Endodermal cell (in vitro differentiated cells): Measurements from ENCODE around the gene PYDC1. TPM values are rescaled to one million over a fixed set of nuclear protein-coding genes. Genes with fewer than 3 reads are reported as not detected.
A peak's percentile ranks its signal among the peaks of the same experiment; 100 is the strongest.

Experiments
- DNase-seq: peaks from one replicate; pipeline ENCODE4 v3.0.0-alpha.2; 2017
- H3K27ac ChIP-seq: 2 replicates; pipeline ENCODE4 v1.5.1; 2013; ENCODE audit warnings: mild to moderate bottlenecking, low read depth, low read length, moderate library complexity
- H3K27me3 ChIP-seq: 2 replicates; pipeline ENCODE4 v1.6.1; 2013; ENCODE audit warnings: mild to moderate bottlenecking, low read length, moderate library complexity; ENCODE audit not compliant: insufficient read depth, control insufficient read depth, poor library complexity, severe bottlenecking
- H3K36me3 ChIP-seq: 2 replicates; pipeline ENCODE4 v1.7.0; 2013; ENCODE audit warnings: mild to moderate bottlenecking, low read length, moderate library complexity; ENCODE audit not compliant: control insufficient read depth, insufficient read depth
- H3K4me1 ChIP-seq: one replicate; pipeline ENCODE4 v1.7.0; 2013; ENCODE audit warnings: low read length; ENCODE audit not compliant: control insufficient read depth, insufficient read depth
- H3K4me3 ChIP-seq: 2 replicates; pipeline ENCODE4 v1.5.1; 2013; ENCODE audit warnings: mild to moderate bottlenecking, low read length, moderate library complexity
- H3K9ac ChIP-seq: 2 replicates; pipeline ENCODE4 v1.6.1; 2013; ENCODE audit warnings: mild to moderate bottlenecking, low read length, moderate library complexity; ENCODE audit not compliant: poor library complexity, severe bottlenecking; ENCODE audit errors: extremely low read depth
- H3K9me3 ChIP-seq: 2 replicates; pipeline ENCODE4 v1.6.1; 2013; ENCODE audit warnings: mild to moderate bottlenecking, low read length, moderate library complexity; ENCODE audit not compliant: control insufficient read depth
- H3K27ac Mint-ChIP-seq: 2 replicates; pipeline ENCODE4 v1.8.0; 2020; ENCODE audit warnings: mixed read lengths
- H3K27me3 Mint-ChIP-seq: 2 replicates; pipeline ENCODE4 v1.8.0; 2021; ENCODE audit warnings: mild to moderate bottlenecking, mixed read lengths; ENCODE audit not compliant: insufficient read depth
- H3K36me3 Mint-ChIP-seq: 2 replicates; pipeline ENCODE4 v1.8.0; 2020; ENCODE audit warnings: low read depth, mixed read lengths
- H3K4me1 Mint-ChIP-seq: 2 replicates; pipeline ENCODE4 v1.8.0; 2020; ENCODE audit warnings: mixed read lengths
- H3K4me3 Mint-ChIP-seq: 2 replicates; pipeline ENCODE4 v1.8.0; 2020; ENCODE audit warnings: mild to moderate bottlenecking, moderate library complexity, mixed read lengths
- H3K9me3 Mint-ChIP-seq: 2 replicates; pipeline ENCODE4 v1.8.0; 2020; ENCODE audit warnings: mild to moderate bottlenecking, mixed read lengths
- CTCF ChIP-seq: fragments of 200-600 bp; sonication (generic); conservative IDR thresholded peaks from 2 replicates; pipeline ENCODE4 v1.5.0; 2021; ENCODE audit warnings: antibody characterized with exemption, mild to moderate bottlenecking
- WGBS, 2 experiments: methylation state at CpG; one replicate each; pipeline versions ENCODE4 v1.1.5 to v1.1.7; 2013; ENCODE audit warnings: missing lambda C conversion rate in 2 of 2, mixed read lengths in 1 of 2; ENCODE audit not compliant: insufficient coverage in 1 of 2, insufficient read length in 1 of 2; 5-methylcytosine and 5-hydroxymethylcytosine counted together
- total RNA-seq, 2 donors: library from RNA; stranded (reverse); fragmentation: NEBNext Ultra II Directional in 1 of 2; extraction: Animal tissue kit (Norgen Biotek cat#: 25700) in 1 of 2; gene quantifications; 2 replicates in 1 of 2; 3 replicates in 1 of 2; pipeline ENCODE4 v1.2.1, GENCODE V29; 2021

The PYDC1 gene
- total RNA-seq, 2 donors from 2014 or later, result not detected

GRCh38 chr16:31219154-31219741 is 2.3 kb upstream of the PYDC1 start:
- no peak overlapping the region for H3K27ac ChIP-seq
- Mint-ChIP-seq H3K9me3 (no peaks in the 10 kb centered on the region), H3K27me3 (peaks cover 62% of the 10 kb centered on the region)

GRCh38 chr16:31217136-31217530 is 198 bp upstream of the PYDC1 start:
- Histone ChIP-seq H3K4me1 (peaks cover 4% of the 10 kb centered on the region), H3K36me3 (no peaks in the 10 kb centered on the region), H3K4me3 (peak overlapping the region; percentile 65), H3K9me3 (no peaks in the 10 kb centered on the region), H3K27ac (no peak overlapping the region), H3K27me3 (peaks cover 61% of the 10 kb centered on the region), H3K9ac (no peak overlapping the region)
- no peak overlapping the region for H3K27ac Mint-ChIP-seq
- peaks cover 80% of the 10 kb centered on the region for H3K27me3 Mint-ChIP-seq
- peak; percentile 4 for TF ChIP-seq CTCF
- H3K9me3 Mint-ChIP-seq, result no peaks in the 10 kb centered on the region
- H3K4me3 Mint-ChIP-seq, result no peak overlapping the region
- WGBS, 2 experiments, result 0 to 41% methylated on average over 1 to 4 of the region's 4 CpGs
- H3K36me3 Mint-ChIP-seq, result no peaks in the 10 kb centered on the region
- peaks cover 10% of the 10 kb centered on the region for H3K4me1 Mint-ChIP-seq
- no peak for DNase-seq

More at GRCh38 chr16:31219154-31219741, 2.3 kb upstream of the PYDC1 start:
- Histone ChIP-seq H3K9me3 (no peaks in the 10 kb centered on the region), H3K4me3 (no peak overlapping the region), H3K9ac (no peak overlapping the region), H3K4me1 (peaks cover 4% of the 10 kb centered on the region), H3K36me3 (no peaks in the 10 kb centered on the region), H3K27me3 (peaks cover 49% of the 10 kb centered on the region)
- Mint-ChIP-seq H3K27ac (no peak overlapping the region), H3K4me3 (no peak overlapping the region), H3K4me1 (peaks cover 8% of the 10 kb centered on the region), H3K36me3 (no peaks in the 10 kb centered on the region)
- TF ChIP-seq CTCF, result no peak
- 96 to 97% methylated on average over 10 to 15 of the region's 15 CpGs for WGBS, 2 experiments
- no peak for DNase-seq

DNA sequence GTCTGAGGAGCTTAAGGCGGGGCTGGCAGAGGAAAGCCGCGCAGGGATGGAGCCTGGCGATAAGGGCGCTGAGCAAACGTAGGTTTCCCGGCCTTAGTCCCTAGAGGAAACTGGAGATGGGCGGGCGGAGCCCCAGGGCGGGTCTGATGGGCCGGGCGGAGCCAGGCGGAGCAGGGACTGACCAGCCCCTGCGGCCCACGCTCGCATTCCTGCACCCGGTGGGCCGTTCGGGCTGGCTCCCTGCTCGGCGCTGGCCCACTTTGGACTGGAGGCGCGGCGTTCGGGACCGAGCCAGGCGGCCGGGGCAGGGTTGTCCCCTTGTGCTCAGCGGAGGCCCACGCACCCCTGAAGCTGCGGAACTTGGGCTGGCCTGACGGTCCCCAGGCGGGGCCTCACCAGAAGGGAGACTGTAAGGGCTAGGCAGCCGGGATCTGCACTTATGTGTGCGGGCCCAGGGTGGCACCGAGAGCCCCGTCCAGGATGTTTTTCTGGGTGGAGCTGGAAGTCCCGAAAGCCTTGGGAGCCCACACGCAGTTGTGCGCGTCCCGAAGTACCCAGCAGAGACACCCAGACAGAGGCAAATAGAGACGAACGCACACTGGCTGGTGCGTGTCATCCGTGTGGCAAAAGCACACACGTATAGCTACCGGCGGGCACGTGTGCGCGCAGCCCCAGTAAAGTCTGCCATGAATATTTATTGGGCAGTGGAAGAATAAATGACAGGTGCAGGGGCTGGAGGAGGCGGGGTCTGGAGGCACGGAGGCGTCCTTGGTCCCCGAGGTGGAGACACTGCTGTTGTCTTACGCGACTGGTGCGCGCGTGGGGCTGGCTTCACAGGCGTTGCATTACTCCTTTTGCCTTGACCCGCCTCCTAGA is 1.4 kb downstream of the PYDC1 start:
- peak; percentile 95 for DNase-seq
- no peak overlapping the region for H3K9ac ChIP-seq
- WGBS, 2 experiments, result 2% methylated on average over 28 to 63 of the region's 63 CpGs
- no peak overlapping the region for H3K27ac Mint-ChIP-seq
- H3K4me3 ChIP-seq, result peak overlapping the region; percentile 65
- peaks cover 4% of the 10 kb centered on the region for H3K4me1 ChIP-seq
- no peaks in the 10 kb centered on the region for H3K9me3 ChIP-seq
- no peak overlapping the region for H3K27ac ChIP-seq
- no peaks in the 10 kb centered on the region for H3K9me3 Mint-ChIP-seq
- H3K27me3 ChIP-seq, result peaks cover 52% of the 10 kb centered on the region
- peaks cover 73% of the 10 kb centered on the region for H3K27me3 Mint-ChIP-seq
- no peak for TF ChIP-seq CTCF
- no peaks in the 10 kb centered on the region for H3K36me3 ChIP-seq
- peak overlapping the region; percentile 50 for H3K4me3 Mint-ChIP-seq
- H3K4me1 Mint-ChIP-seq, result peaks cover 10% of the 10 kb centered on the region
- no peaks in the 10 kb centered on the region for H3K36me3 Mint-ChIP-seq
